ENCODE results near the gene KLHL36. TPM values are rescaled to one million over a fixed set of nuclear protein-coding genes. Genes with fewer than 3 reads are reported as not detected.
A peak's percentile ranks its signal among the peaks of the same experiment; 100 is the strongest.

The KLHL36 gene
- total RNA-seq, 1 donor from 2014 or later = 39.3 TPM

- no peaks in the 10 kb centered on the region for H3K9me3 ChIP-seq
- peaks cover 55% of the 10 kb centered on the region for H3K4me1 ChIP-seq
- DNase-seq (ENCODE audit: extremely low spot score in 2 of 2) = peak in 1 of 2 donors; percentile 1
- no peaks in the 10 kb centered on the region for H3K36me3 ChIP-seq
- H3K27ac ChIP-seq = no peak overlapping the region
- no peak for TF ChIP-seq POLR2AphosphoS5 (IDR thresholded peaks at IDR 0.05; ENCODE audit: insufficient read depth in 1 of 2, low read depth in 1 of 2)
- no peak for TF ChIP-seq POLR2A (IDR thresholded peaks at IDR 0.05)
- no peak for TF ChIP-seq CTCF (IDR thresholded peaks at IDR 0.05)
- no peaks in the 10 kb centered on the region for H3K27me3 ChIP-seq
- H3K4me3 ChIP-seq = no peak overlapping the region
- intact Hi-C loops (cut with DNase I) = loop anchor here (2.0 kb wide), 1 partner anchor 32 kb away; no protein-coding TSS in a partner anchor
Observed at GRCh38 chr16:84706856-84707255, 58.5 kb downstream of the KLHL36 start.

GRCh38 chr16:84709609-84710008 lies 61.3 kb downstream of the KLHL36 start:
- no peaks in the 10 kb centered on the region for H3K36me3 ChIP-seq
- TF ChIP-seq CTCF (IDR thresholded peaks at IDR 0.05) = no peak
- no peak for TF ChIP-seq POLR2AphosphoS5 (IDR thresholded peaks at IDR 0.05; ENCODE audit: insufficient read depth in 1 of 2, low read depth in 1 of 2)
- no peak for TF ChIP-seq POLR2A (IDR thresholded peaks at IDR 0.05)
- DNase-seq (ENCODE audit: extremely low spot score in 2 of 2) = peak in 1 of 2 donors; percentile 29
- H3K4me3 ChIP-seq = no peak overlapping the region
- no peaks in the 10 kb centered on the region for H3K9me3 ChIP-seq
- no peaks in the 10 kb centered on the region for H3K27me3 ChIP-seq
- intact Hi-C loops (cut with DNase I) = no loop called here
- no peak overlapping the region for H3K27ac ChIP-seq
- peaks cover 42% of the 10 kb centered on the region for H3K4me1 ChIP-seq

- intact Hi-C loops (cut with DNase I) = no loop called here
- TF ChIP-seq POLR2A (IDR thresholded peaks at IDR 0.05) (no peak), CTCF (IDR thresholded peaks at IDR 0.05) (no peak), POLR2AphosphoS5 (IDR thresholded peaks at IDR 0.05; ENCODE audit: insufficient read depth in 1 of 2, low read depth in 1 of 2) (no peak)
- peaks cover 40% of the 10 kb centered on the region for H3K4me1 ChIP-seq
- no peak overlapping the region for H3K4me3 ChIP-seq
- peak in 1 of 2 donors; percentile 54 for DNase-seq (ENCODE audit: extremely low spot score in 2 of 2)
- no peaks in the 10 kb centered on the region for H3K9me3 ChIP-seq
- H3K27ac ChIP-seq = no peak overlapping the region
- H3K27me3 ChIP-seq = no peaks in the 10 kb centered on the region
- no peaks in the 10 kb centered on the region for H3K36me3 ChIP-seq
Observed at GRCh38 chr16:84710686-84711085, 62.4 kb downstream of the KLHL36 start.

Other genes with a start within 250 kb of the KLHL36 start
- 28.5 TPM for gene MEAK7, start 143.9 kb upstream of the KLHL36 start, total RNA-seq
- 67.8 TPM for gene COTL1, start 30.4 kb upstream of the KLHL36 start, total RNA-seq
- gene USP10, start 51.5 kb downstream of the KLHL36 start, total RNA-seq = 42.5 TPM
- 320 TPM for gene CRISPLD2, start 171.5 kb downstream of the KLHL36 start, total RNA-seq

All from vagina (tissue), 2 donors.